Astrocyte of the hippocampus (primary cell): Measurements from ENCODE around the gene GNAI2.
"Not testable (repeated sequence)": the region's sequence is repeated elsewhere in the genome, so short reads cannot be mapped to it uniquely, and the experiment has no call there.

Experiments
- DNase-seq: peaks from one replicate; pipeline ENCODE4 v3.0.0; 2011; ENCODE audit warnings: low read depth, low spot score

GNAI2 gene

GRCh38 chr3:50245251-50245745 is 9.3 kb downstream of the GNAI2 start:
- no peak for DNase-seq

GRCh38 chr3:50245831-50246516 is 10.0 kb downstream of the GNAI2 start:
- DNase-seq = peak; percentile 97

- DNase-seq = peak; percentile 92
Observed at GRCh38 chr3:50246517-50246954, 10.5 kb downstream of the GNAI2 start.

- peak; percentile 54 for DNase-seq
Observed at GRCh38 chr3:50248387-50248786, 12.4 kb downstream of the GNAI2 start.

- DNase-seq = no peak
Observed at GRCh38 chr3:50249457-50249856, 13.5 kb downstream of the GNAI2 start.

- DNase-seq = no peak
Observed at GRCh38 chr3:50250514-50250913, 14.5 kb downstream of the GNAI2 start.

GRCh38 chr3:50251220-50251619 is 15.2 kb downstream of the GNAI2 start:
- DNase-seq = peak; percentile 79

GRCh38 chr3:50254577-50255250 is 18.7 kb downstream of the GNAI2 start:
- DNase-seq = no peak

- no peak for DNase-seq
Observed at GRCh38 chr3:50255251-50255615, 19.2 kb downstream of the GNAI2 start.

GRCh38 chr3:50256978-50257890 is 21.2 kb downstream of the GNAI2 start:
- peak; percentile 65 for DNase-seq

- no peak for DNase-seq
Observed at GRCh38 chr3:50258029-50258680, 22.2 kb downstream of the GNAI2 start.

GRCh38 chr3:50258979-50259378 is 23.0 kb downstream of the GNAI2 start:
- DNase-seq = no peak

GRCh38 chr3:50259432-50260026 is 23.5 kb downstream of the GNAI2 start:
- no peak for DNase-seq

GRCh38 chr3:50260027-50260941 is 24.3 kb downstream of the GNAI2 start:
- DNase-seq = peak; percentile 98

GRCh38 chr3:50260942-50261441 is 25.0 kb downstream of the GNAI2 start:
- DNase-seq = peak; percentile 57

- DNase-seq = no peak
Observed at GRCh38 chr3:50261505-50261904, 25.5 kb downstream of the GNAI2 start.

- not testable (repeated sequence) for DNase-seq
Observed at GRCh38 chr3:50262200-50262599, 26.2 kb downstream of the GNAI2 start.

GRCh38 chr3:50262778-50263177 is 26.8 kb downstream of the GNAI2 start:
- no peak for DNase-seq

- DNase-seq = no peak
Observed at GRCh38 chr3:50263478-50264382, 27.7 kb downstream of the GNAI2 start.
